ENCODE measurements around the gene ARID3A. TPM values are rescaled to one million over a fixed set of nuclear protein-coding genes. Genes with fewer than 3 reads are reported as not detected.
A peak's percentile ranks its signal among the peaks of the same experiment; 100 is the strongest.

ARID3A gene
- total and polyA plus RNA-seq, 2 of the 4 experiments (the other 2 are of a cell fraction): 16.0 to 23.1 TPM

GRCh38 chr19:962683-963400 is 37.0 kb downstream of the ARID3A start:
- DNase-seq (no peak), ATAC-seq (ENCODE audit: low read depth) (no peak)
- in situ Hi-C loops (cut with MboI; ENCODE audit: low sequenced_read_pairs): no loop called here
- no peak overlapping the region for H3K18ac ChIP-seq (ENCODE audit: low read depth, low read length)
- H2BK20ac ChIP-seq (ENCODE audit: low read depth, low read length): no peak overlapping the region
- no peak overlapping the region for H2BK15ac ChIP-seq (ENCODE audit: low read depth, low read length)
- peaks cover 46 to 78% of the 10 kb centered on the region in 2 experiments for H3K79me1 ChIP-seq (ENCODE audit: low read depth in 1 of 2, low read length in 2 of 2)
- 0 out of 2 replicates have a peak overlapping the region, but pooled peaks have one; percentile 8 for H2BK120ac ChIP-seq (ENCODE audit: low read depth, low read length)
- H4K8ac ChIP-seq (ENCODE audit: low read depth in 2 of 2, low read length in 2 of 2): 0 out of 4 replicates have a peak overlapping the region, but pooled peaks of 1 of the 2 experiments have one; percentile 25
- peaks cover 7% of the 10 kb centered on the region for H3K4me1 ChIP-seq (ENCODE audit: control insufficient read depth, insufficient read depth, low read length)
- H3K4ac ChIP-seq (ENCODE audit: low read depth, low read length): no peak overlapping the region
- H3K9me1 ChIP-seq (ENCODE audit: insufficient read depth, low read length): peaks cover 6% of the 10 kb centered on the region; the same call in 1 of the 2 replicates
- ChIA-PET CTCF (no interaction called here), POLR2A (ENCODE audit: unreplicated experiment) (no interaction called here)
- no TSS peak for BruUV-seq (replicated peaks)
- no peak overlapping the region for H3K4me2 ChIP-seq (ENCODE audit: low read depth, low read length)
- no peak overlapping the region for H3K9ac ChIP-seq (ENCODE audit: low read depth, low read length)
- H4K5ac ChIP-seq (ENCODE audit: low read depth, low read length): no peak overlapping the region
- peak overlapping the region; percentile 86; the same call in 1 of the 2 replicates for H2AK5ac ChIP-seq (ENCODE audit: low read depth, low read length)
- H2AFZ ChIP-seq (replicated peaks; ENCODE audit: low read length, poor library complexity): no peak overlapping the region
- no peak for TF ChIP-seq RCOR1 (IDR thresholded peaks at IDR 0.05; ENCODE audit: insufficient replicate concordance, low read length)
- no peak for TF ChIP-seq RAD21 (IDR thresholded peaks at IDR 0.05; ENCODE audit: low read length)
- no peak for TF ChIP-seq SMC3 (IDR thresholded peaks at IDR 0.05; ENCODE audit: low read depth, low read length)
- TF ChIP-seq MAZ (IDR thresholded peaks at IDR 0.05; ENCODE audit: borderline replicate concordance, low read depth, low read length): no peak
- TF ChIP-seq CTCF (conservative IDR thresholded peaks at IDR 0.05; ENCODE audit: low read depth, low read length): no peak
- no peak for TF ChIP-seq CEBPB (IDR thresholded peaks at IDR 0.05; ENCODE audit: low read depth, low read length)
- no peak for TF ChIP-seq CHD1 (IDR thresholded peaks at IDR 0.05; ENCODE audit: low read depth, low read length)
- no peak for TF ChIP-seq MXI1 (IDR thresholded peaks at IDR 0.05; ENCODE audit: borderline replicate concordance, low read depth, low read length)
- no peak for TF ChIP-seq USF2 (IDR thresholded peaks at IDR 0.05; ENCODE audit: low read depth, low read length)
- no peak for TF ChIP-seq RFX5 (IDR thresholded peaks at IDR 0.05; ENCODE audit: low read depth, low read length)
- no peak for TF ChIP-seq MAFK (IDR thresholded peaks at IDR 0.05; ENCODE audit: low read depth, low read length)
- no peak for TF ChIP-seq BHLHE40 (IDR thresholded peaks at IDR 0.05; ENCODE audit: low read depth, low read length)
- TF ChIP-seq FOS (IDR thresholded peaks at IDR 0.05; ENCODE audit: low read depth, low read length): no peak
- peak overlapping the region; percentile 3; the same call in 1 of the 2 replicates for H3K27ac ChIP-seq (ENCODE audit: insufficient read depth, low read length)
- peaks cover 27% of the 10 kb centered on the region; the same call in 1 of the 2 replicates for H4K20me1 ChIP-seq (ENCODE audit: insufficient read depth, low read length)
- H3K27me3 ChIP-seq (ENCODE audit: control insufficient read depth, insufficient read depth, low read length): no peaks in the 10 kb centered on the region
- dilution Hi-C loops (cut with HindIII; ENCODE audit: low sequenced_read_pairs, unreplicated experiment): no loop called here
- H3K56ac ChIP-seq (ENCODE audit: extremely low read depth, insufficient read depth, low read length): no peak overlapping the region
- H3K9me3 ChIP-seq (ENCODE audit: control insufficient read depth, insufficient read depth, low read length): no peaks in the 10 kb centered on the region
- H3K23ac ChIP-seq (ENCODE audit: low read depth, low read length): no peak overlapping the region
- WGBS, 2 experiments (ENCODE audit: extremely low coverage in 2 of 2, insufficient read length in 1 of 2): 87% methylated on average over 17 of the region's 31 CpGs; no CpG with 5 or more reads in 1 of the 2 experiments
- intact Hi-C loops (cut with micrococcal nuclease): loop anchor here (2.0 kb wide), 1 partner anchor 30 kb away; no protein-coding TSS in a partner anchor
- H3K4me3 ChIP-seq (ENCODE audit: insufficient read depth, low read depth, low read length): no peak overlapping the region
- H4K91ac ChIP-seq (ENCODE audit: insufficient read depth, low read depth, low read length): no peak overlapping the region; the same call in 1 of the 2 replicates
- H2BK5ac ChIP-seq (ENCODE audit: low read depth, low read length, poor library complexity, severe bottlenecking): no peak overlapping the region
- peak overlapping the region; percentile 61 for H2AK9ac ChIP-seq (replicated peaks; ENCODE audit: low read depth, low read length, poor library complexity)
- H3K14ac ChIP-seq (replicated peaks; ENCODE audit: low read depth, low read length): no peak overlapping the region
- H3K36me3 ChIP-seq (ENCODE audit: control insufficient read depth, insufficient read depth, low read length): peaks cover 71% of the 10 kb centered on the region

Measured in IMR-90 (cell line).